Stimulated activated CD4-positive, alpha-beta T cell treated with anti-CD3 and anti-CD28 coated beads, Interleukin-2, amount 100 ng/mL, for 48 hours (primary cell): ENCODE data around the gene DUSP23.

Experiments
- DNase-seq, 2 donors: peaks; one replicate each; pipeline ENCODE4 v3.0.0-alpha.2; 2020

Gene DUSP23

GRCh38 chr1:159780583-159781582, at the start of gene DUSP23:
TSS of gene DUSP23 (plus strand) at chr1:159780962. CDS start at chr1:159781101, 139 bp downstream.
- peak; percentile 91 for DNase-seq

- no peak for DNase-seq
These were observed 43.4 kb upstream of the DUSP23 start for GRCh38 chr1:159737238-159737916.

GRCh38 chr1:159743651-159744410, 36.9 kb upstream of the DUSP23 start:
- DNase-seq, result no peak

GRCh38 chr1:159746666-159747065, 34.1 kb upstream of the DUSP23 start:
- DNase-seq, result no peak

- no peak for DNase-seq
These were observed 32.4 kb upstream of the DUSP23 start for GRCh38 chr1:159748370-159748769.

- DNase-seq, result no peak
These were observed 31.1 kb upstream of the DUSP23 start for GRCh38 chr1:159749630-159750029.

GRCh38 chr1:159750621-159751020, 30.1 kb upstream of the DUSP23 start:
- DNase-seq, result no peak

- DNase-seq, result no peak
These were observed 29.7 kb upstream of the DUSP23 start for GRCh38 chr1:159751031-159751430.

GRCh38 chr1:159752135-159752580, 28.6 kb upstream of the DUSP23 start:
- no peak for DNase-seq

- DNase-seq, result no peak
These were observed 27.4 kb upstream of the DUSP23 start for GRCh38 chr1:159753386-159753785.

GRCh38 chr1:159755451-159756007, 25.2 kb upstream of the DUSP23 start:
- no peak for DNase-seq

- DNase-seq, result no peak
These were observed 24.4 kb upstream of the DUSP23 start for GRCh38 chr1:159756397-159756796.

GRCh38 chr1:159763686-159764085, 17.1 kb upstream of the DUSP23 start:
- DNase-seq, result no peak

GRCh38 chr1:159765806-159766205, 15.0 kb upstream of the DUSP23 start:
- DNase-seq, result no peak

GRCh38 chr1:159771127-159771895, 9.5 kb upstream of the DUSP23 start:
- DNase-seq, result no peak

GRCh38 chr1:159774465-159774864, 6.3 kb upstream of the DUSP23 start:
- DNase-seq, result no peak

GRCh38 chr1:159775716-159776115, 5.0 kb upstream of the DUSP23 start:
- DNase-seq, result no peak

GRCh38 chr1:159778266-159778665, 2.5 kb upstream of the DUSP23 start:
- no peak for DNase-seq

GRCh38 chr1:159779403-159779851, 1.3 kb upstream of the DUSP23 start:
- no peak for DNase-seq

- DNase-seq, result no peak
These were observed 1.2 kb downstream of the DUSP23 start for GRCh38 chr1:159781992-159782391.

GRCh38 chr1:159783724-159784123, 3.0 kb downstream of the DUSP23 start:
- DNase-seq, result no peak

- no peak for DNase-seq
These were observed 5.7 kb downstream of the DUSP23 start for GRCh38 chr1:159786465-159786864.
